Progenitor cell of endocrine pancreas (in vitro differentiated cells): Measurements from ENCODE around the gene AJM1. TPM values are rescaled to one million over a fixed set of nuclear protein-coding genes. Genes with fewer than 3 reads are reported as not detected.

Experiments used
- DNase-seq: peaks from one replicate; pipeline ENCODE4 v3.0.0; 2021; ENCODE audit warnings: low spot score; ENCODE audit not compliant: unreplicated experiment
- H3K27ac Mint-ChIP-seq: 2 replicates; pipeline ENCODE4 v1.8.0; 2021; ENCODE audit warnings: mild to moderate bottlenecking, moderate library complexity, mixed read lengths
- H3K27me3 Mint-ChIP-seq: 2 replicates; pipeline ENCODE4 v1.8.0; 2021; ENCODE audit warnings: mixed read lengths
- H3K36me3 Mint-ChIP-seq: 2 replicates; pipeline ENCODE4 v1.8.0; 2022; ENCODE audit warnings: mixed read lengths; ENCODE audit not compliant: insufficient read depth
- H3K4me1 Mint-ChIP-seq: 2 replicates; pipeline ENCODE4 v1.8.0; 2021; ENCODE audit warnings: low read depth, mixed read lengths
- H3K4me3 Mint-ChIP-seq: 2 replicates; pipeline ENCODE4 v1.8.0; 2021; ENCODE audit warnings: low read depth, mild to moderate bottlenecking, moderate library complexity, mixed read lengths
- H3K9me3 Mint-ChIP-seq: 2 replicates; pipeline ENCODE4 v1.8.0; 2021; ENCODE audit warnings: low read depth, mixed read lengths
- total RNA-seq: library from RNA; stranded (reverse); gene quantifications from 2 replicates; pipeline ENCODE4 v1.2.1, GENCODE V29; 2021
- TF ChIP-seq, protein P1 (sequence below): fragments of 200-600 bp; sonication (generic); IDR thresholded peaks from one replicate; pipeline ENCODE4 v1.5.0; 2021; ENCODE audit warnings: antibody characterized with exemption, mild to moderate bottlenecking; ENCODE audit not compliant: unreplicated experiment

The AJM1 gene
- total RNA-seq, 1 donor from 2014 or later = 5.8 TPM

DNA sequence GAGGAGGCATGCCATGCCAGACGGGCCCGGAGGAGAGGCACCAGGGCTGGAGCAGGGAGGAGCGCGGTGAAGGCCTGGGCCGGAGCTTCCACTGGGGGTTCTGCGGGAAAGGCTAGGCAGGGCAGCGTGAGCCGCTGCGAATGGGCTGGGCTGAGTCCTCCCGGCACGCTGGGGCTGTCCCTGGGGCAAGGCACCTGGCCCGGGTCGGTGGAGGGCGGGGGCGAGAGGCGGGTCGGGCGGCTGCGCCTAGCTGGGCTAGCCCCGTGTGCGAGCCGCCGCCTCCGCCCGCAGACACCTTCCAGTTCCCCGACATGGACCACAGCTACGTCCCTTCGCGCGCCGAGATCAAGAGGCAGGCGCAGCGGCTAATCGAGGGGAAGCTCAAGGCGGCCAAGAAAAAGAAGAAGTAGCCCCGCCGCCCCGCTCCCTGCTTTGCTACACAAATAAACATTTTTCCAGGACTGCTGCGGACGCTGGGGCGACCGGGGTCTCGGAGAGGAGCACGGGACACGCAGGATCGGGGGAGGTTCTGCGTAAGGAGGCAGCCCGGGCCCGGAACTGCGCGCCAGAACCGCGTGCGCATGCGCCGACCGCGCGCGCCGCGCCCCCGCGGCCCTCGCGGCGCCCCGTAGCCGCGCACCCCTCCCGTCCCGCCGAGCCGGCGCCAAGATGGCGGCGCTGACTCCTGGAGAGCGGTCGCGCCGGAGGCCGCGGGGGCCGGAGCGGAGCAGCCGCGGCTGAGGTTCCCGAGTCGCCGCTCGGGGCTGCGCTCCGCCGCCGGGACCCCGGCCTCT lies 34.8 kb upstream of the AJM1 start, which contains the start of gene RABL6:
TSS of gene RABL6 (plus strand) at position 668 of the 794 bp plus-strand sequence. CDS start 249 bp downstream, outside the sequence.
- H3K4me1 Mint-ChIP-seq = peaks cover 24% of the 10 kb centered on the region
- no peaks in the 10 kb centered on the region for H3K27me3 Mint-ChIP-seq
- peaks cover 7% of the 10 kb centered on the region for H3K36me3 Mint-ChIP-seq
- H3K27ac Mint-ChIP-seq = peak within 1 kb of the TSS; percentile 92
- peak within 1 kb of the TSS; percentile 89 for H3K4me3 Mint-ChIP-seq
- DNase-seq = peak; percentile 61
- H3K9me3 Mint-ChIP-seq = no peaks in the 10 kb centered on the region
- TF ChIP-seq, protein P1, sequence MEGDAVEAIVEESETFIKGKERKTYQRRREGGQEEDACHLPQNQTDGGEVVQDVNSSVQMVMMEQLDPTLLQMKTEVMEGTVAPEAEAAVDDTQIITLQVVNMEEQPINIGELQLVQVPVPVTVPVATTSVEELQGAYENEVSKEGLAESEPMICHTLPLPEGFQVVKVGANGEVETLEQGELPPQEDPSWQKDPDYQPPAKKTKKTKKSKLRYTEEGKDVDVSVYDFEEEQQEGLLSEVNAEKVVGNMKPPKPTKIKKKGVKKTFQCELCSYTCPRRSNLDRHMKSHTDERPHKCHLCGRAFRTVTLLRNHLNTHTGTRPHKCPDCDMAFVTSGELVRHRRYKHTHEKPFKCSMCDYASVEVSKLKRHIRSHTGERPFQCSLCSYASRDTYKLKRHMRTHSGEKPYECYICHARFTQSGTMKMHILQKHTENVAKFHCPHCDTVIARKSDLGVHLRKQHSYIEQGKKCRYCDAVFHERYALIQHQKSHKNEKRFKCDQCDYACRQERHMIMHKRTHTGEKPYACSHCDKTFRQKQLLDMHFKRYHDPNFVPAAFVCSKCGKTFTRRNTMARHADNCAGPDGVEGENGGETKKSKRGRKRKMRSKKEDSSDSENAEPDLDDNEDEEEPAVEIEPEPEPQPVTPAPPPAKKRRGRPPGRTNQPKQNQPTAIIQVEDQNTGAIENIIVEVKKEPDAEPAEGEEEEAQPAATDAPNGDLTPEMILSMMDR = no peak

DNA sequence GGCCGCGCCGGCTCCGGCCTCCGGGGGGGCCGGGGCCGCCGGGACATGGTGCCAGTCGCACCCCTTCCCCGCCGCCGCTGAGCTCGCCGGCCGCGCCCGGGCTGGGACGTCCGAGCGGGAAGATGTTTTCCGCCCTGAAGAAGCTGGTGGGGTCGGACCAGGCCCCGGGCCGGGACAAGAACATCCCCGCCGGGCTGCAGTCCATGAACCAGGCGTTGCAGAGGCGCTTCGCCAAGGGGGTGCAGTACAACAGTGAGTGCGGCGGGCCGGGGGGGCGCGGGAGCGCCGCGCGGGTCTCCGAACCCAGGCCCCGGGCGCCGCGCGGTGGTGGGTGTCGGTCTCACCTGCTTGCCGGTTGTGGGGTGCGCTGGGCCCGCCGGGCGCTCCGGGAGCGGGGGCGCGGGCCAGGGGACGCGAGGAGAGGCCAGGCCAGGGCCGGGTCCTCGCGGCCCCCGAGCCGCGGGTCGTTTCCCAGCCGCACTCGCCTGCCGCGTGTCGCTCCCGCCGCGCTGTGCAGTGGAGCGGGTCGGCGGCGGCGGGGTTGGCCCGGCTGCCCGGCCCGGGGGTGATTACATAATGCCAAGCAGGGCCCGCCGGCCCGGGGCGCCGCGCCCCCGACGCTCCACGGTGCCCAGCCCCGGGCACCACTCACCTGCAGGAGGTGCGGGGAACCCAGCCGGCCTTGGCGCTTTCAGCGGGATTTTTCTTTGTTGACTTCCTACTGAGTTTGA lies 34.0 kb upstream of the AJM1 start:
- DNase-seq = no peak
- Mint-ChIP-seq H3K9me3 (no peaks in the 10 kb centered on the region), H3K4me3 (peak overlapping the region; percentile 89), H3K36me3 (peaks cover 13% of the 10 kb centered on the region), H3K4me1 (peaks cover 24% of the 10 kb centered on the region), H3K27me3 (no peaks in the 10 kb centered on the region), H3K27ac (peak overlapping the region; percentile 69)
- TF ChIP-seq, protein P1 = peak; percentile 19

DNA sequence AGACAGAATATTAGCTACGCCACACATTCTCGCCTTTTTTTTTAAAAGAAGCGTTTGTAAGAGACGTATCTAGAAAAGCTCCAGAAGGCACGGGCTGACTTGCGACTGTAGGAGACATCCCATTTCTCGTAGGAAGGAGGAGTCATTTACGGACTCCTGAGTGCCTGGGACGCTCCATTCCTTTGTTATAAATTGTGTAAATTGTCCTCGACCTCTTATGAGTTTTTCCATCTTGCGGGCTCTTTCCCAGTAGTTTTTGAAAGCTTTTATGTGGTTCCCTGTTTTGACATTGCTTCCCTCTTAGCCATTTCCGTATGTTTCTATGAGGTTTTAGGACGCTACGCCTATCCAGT lies 33.5 kb upstream of the AJM1 start:
- Mint-ChIP-seq H3K36me3 (peaks cover 16% of the 10 kb centered on the region), H3K9me3 (no peaks in the 10 kb centered on the region), H3K4me3 (peak overlapping the region; percentile 89), H3K27ac (peak overlapping the region; percentile 69), H3K4me1 (peaks cover 24% of the 10 kb centered on the region), H3K27me3 (no peaks in the 10 kb centered on the region)
- DNase-seq = no peak
- TF ChIP-seq, protein P1 = no peak

DNA sequence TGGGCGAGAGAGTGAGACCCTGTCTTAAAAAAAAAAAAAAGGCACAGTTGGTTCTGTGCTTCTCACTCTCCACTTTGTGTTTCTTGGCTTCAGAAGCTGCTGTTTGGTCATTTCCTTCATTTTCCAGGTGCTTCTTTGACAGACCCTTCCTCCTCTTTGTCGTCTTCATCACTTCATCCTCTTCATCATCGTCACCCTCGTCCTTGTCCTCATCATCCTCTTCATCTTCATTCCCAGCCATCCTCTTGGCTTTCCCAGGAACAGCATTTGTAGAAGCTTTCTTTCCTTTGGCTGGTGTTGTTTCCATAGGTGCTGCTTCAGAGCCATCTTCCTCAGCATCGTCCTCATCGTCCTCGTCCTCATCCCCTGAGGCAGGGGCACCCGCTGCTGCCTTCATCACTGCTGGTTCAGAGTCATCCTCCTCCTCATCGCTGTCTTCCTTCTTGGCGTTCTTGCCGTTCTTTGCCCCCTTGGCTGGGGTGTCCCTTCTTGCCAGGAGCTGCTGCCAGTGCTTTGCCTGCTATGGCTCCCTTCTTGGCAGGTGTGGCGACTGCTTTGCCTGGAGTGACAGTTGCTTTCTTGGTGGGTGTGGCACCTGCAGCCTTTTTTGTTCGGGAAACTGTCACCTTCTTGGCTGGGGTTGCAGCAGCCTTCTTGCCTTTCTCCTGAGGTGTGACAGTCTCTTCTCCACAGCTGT lies 27.4 kb upstream of the AJM1 start:
- TF ChIP-seq, protein P1 = no peak
- H3K4me3 Mint-ChIP-seq = no peak overlapping the region
- no peaks in the 10 kb centered on the region for H3K9me3 Mint-ChIP-seq
- peaks cover 30% of the 10 kb centered on the region for H3K36me3 Mint-ChIP-seq
- no peak for DNase-seq
- no peak overlapping the region for H3K27ac Mint-ChIP-seq
- H3K4me1 Mint-ChIP-seq = peaks cover 12% of the 10 kb centered on the region
- no peaks in the 10 kb centered on the region for H3K27me3 Mint-ChIP-seq

DNA sequence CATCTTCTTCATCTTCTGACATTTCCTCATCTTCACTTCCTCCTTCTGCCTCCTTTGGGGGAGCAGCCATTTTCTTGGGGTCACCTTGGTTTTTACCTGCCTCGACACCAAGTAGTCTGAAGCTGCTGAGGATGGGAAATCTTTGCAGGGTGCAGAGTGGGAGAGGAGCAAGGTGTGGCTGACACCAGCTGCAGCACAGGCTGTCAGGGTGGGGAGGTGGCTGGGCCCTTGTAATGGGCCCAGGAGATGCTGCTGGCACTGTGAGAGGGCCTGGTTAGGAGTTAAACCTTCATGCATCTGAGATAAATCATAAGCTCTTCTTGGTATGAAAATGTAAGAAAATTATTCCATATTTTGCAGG lies 26.9 kb upstream of the AJM1 start:
- no peaks in the 10 kb centered on the region for H3K9me3 Mint-ChIP-seq
- peaks cover 28% of the 10 kb centered on the region for H3K36me3 Mint-ChIP-seq
- H3K4me1 Mint-ChIP-seq = peaks cover 8% of the 10 kb centered on the region
- TF ChIP-seq, protein P1 = no peak
- H3K27me3 Mint-ChIP-seq = no peaks in the 10 kb centered on the region
- H3K27ac Mint-ChIP-seq = no peak overlapping the region
- H3K4me3 Mint-ChIP-seq = no peak overlapping the region
- no peak for DNase-seq
